MCF 10A (cell line): ENCODE data around the gene TMEM131L. TPM values are rescaled to one million over a fixed set of nuclear protein-coding genes. Genes with fewer than 3 reads are reported as not detected.
A peak's percentile ranks its signal among the peaks of the same experiment; 100 is the strongest.

Experiments used
- BruUV-seq: library from RNA; stranded (reverse); fragments of 400-500 nt; replicated peaks from 2 replicates; lab custom pipeline; 2021; lab: Mats Ljungman, UMichigan
- CTCF ChIA-PET: fragments of 300-600 bp; sonication (Branson Sonifier 250); formaldehyde crosslinking; extraction: SDS; loops from one replicate; lab custom pipeline; 2021; ENCODE audit warnings: antibody characterized with exemption, inconsistent platforms; lab: Yijun Ruan, JAX
- POLR2A ChIA-PET: fragments of 300-600, 350-650 bp; sonication (Branson Sonifier 250); formaldehyde crosslinking; extraction: SDS; loops from one replicate; lab custom pipeline; 2020; ENCODE audit warnings: antibody characterized with exemption, inconsistent platforms; lab: Yijun Ruan, JAX
- DNase-seq: peaks from one replicate; pipeline ENCODE4 v3.0.0-alpha.2; 2018; ENCODE audit not compliant: unreplicated experiment
- H3K27ac Mint-ChIP-seq: one replicate; pipeline ENCODE4 v1.8.0; 2022; ENCODE audit warnings: mild to moderate bottlenecking, low read depth, mixed read lengths; ENCODE audit not compliant: unreplicated experiment
- H3K27me3 Mint-ChIP-seq: one replicate; pipeline ENCODE4 v1.8.0; 2022; ENCODE audit warnings: mixed read lengths; ENCODE audit not compliant: insufficient read depth, unreplicated experiment
- H3K36me3 Mint-ChIP-seq: one replicate; pipeline ENCODE4 v1.8.0; 2022; ENCODE audit warnings: mild to moderate bottlenecking, moderate library complexity, mixed read lengths; ENCODE audit not compliant: insufficient read depth, unreplicated experiment
- H3K4me1 Mint-ChIP-seq: one replicate; pipeline ENCODE4 v1.8.0; 2022; ENCODE audit warnings: mixed read lengths; ENCODE audit not compliant: insufficient read depth, unreplicated experiment
- H3K4me3 Mint-ChIP-seq: one replicate; pipeline ENCODE4 v1.8.0; 2022; ENCODE audit warnings: mild to moderate bottlenecking, moderate library complexity, mixed read lengths; ENCODE audit not compliant: unreplicated experiment
- H3K9me3 Mint-ChIP-seq: one replicate; pipeline ENCODE4 v1.8.0; 2022; ENCODE audit warnings: mixed read lengths; ENCODE audit not compliant: unreplicated experiment
- CTCF ChIP-seq: fragments of 200-600 bp; IDR thresholded peaks from one replicate; pipeline ENCODE4 v1.8.0; 2022; ENCODE audit warnings: antibody characterized with exemption, mild to moderate bottlenecking; ENCODE audit not compliant: unreplicated experiment
- intact Hi-C: fragments of 100-400 bp; cut with micrococcal nuclease; formaldehyde crosslinking; loops from 2 replicates; pipeline ENCODE4 v1.14.1; 2022
- total RNA-seq: library from RNA; stranded (reverse); gene quantifications from 2 replicates; pipeline ENCODE4 v1.2.3, GENCODE V29; 2022

The TMEM131L gene
- total RNA-seq, 1 experiment from 2014 or later = 10.1 TPM

GRCh38 chr4:153611679-153612078 lies 145.5 kb downstream of the TMEM131L start:
- Mint-ChIP-seq H3K27me3 (no peaks in the 10 kb centered on the region), H3K4me3 (no peak overlapping the region), H3K9me3 (no peaks in the 10 kb centered on the region), H3K36me3 (peaks cover 27% of the 10 kb centered on the region), H3K27ac (no peak overlapping the region), H3K4me1 (peaks cover 6% of the 10 kb centered on the region)
- ChIA-PET CTCF (interaction anchor here (0.6 to 0.9 kb wide), 3 partner anchors 28 to 1204 kb away, joined by 3 read pairs; no protein-coding TSS in a partner anchor), POLR2A (no interaction called here)
- intact Hi-C loops = no loop called here
- no TSS peak for BruUV-seq
- DNase-seq = peak; percentile 13
- TF ChIP-seq CTCF = no peak

GRCh38 chr4:153612878-153613277 lies 146.7 kb downstream of the TMEM131L start:
- Mint-ChIP-seq H3K27me3 (no peaks in the 10 kb centered on the region), H3K36me3 (peaks cover 34% of the 10 kb centered on the region), H3K4me3 (no peak overlapping the region), H3K27ac (no peak overlapping the region), H3K9me3 (no peaks in the 10 kb centered on the region), H3K4me1 (peaks cover 6% of the 10 kb centered on the region)
- no peak for DNase-seq
- CTCF ChIA-PET = no interaction called here
- no peak for TF ChIP-seq CTCF
- BruUV-seq = no TSS peak
- intact Hi-C loops = no loop called here
- POLR2A ChIA-PET = no interaction called here

GRCh38 chr4:153616006-153616555 lies 149.9 kb downstream of the TMEM131L start:
- no peaks in the 10 kb centered on the region for H3K27me3 Mint-ChIP-seq
- peaks cover 31% of the 10 kb centered on the region for H3K36me3 Mint-ChIP-seq
- no peak overlapping the region for H3K27ac Mint-ChIP-seq
- POLR2A ChIA-PET = no interaction called here
- CTCF ChIA-PET = interaction anchor here (0.6 to 1.2 kb wide), 3 partner anchors 134 to 493 kb away, joined by 3 to 4 read pairs (median 3); no protein-coding TSS in a partner anchor
- intact Hi-C loops = no loop called here
- no peak for TF ChIP-seq CTCF
- no peak overlapping the region for H3K4me3 Mint-ChIP-seq
- DNase-seq = no peak
- H3K9me3 Mint-ChIP-seq = no peaks in the 10 kb centered on the region
- no TSS peak for BruUV-seq
- peaks cover 6% of the 10 kb centered on the region for H3K4me1 Mint-ChIP-seq

- Mint-ChIP-seq H3K4me1 (no peaks in the 10 kb centered on the region), H3K36me3 (peaks cover 30% of the 10 kb centered on the region), H3K27me3 (no peaks in the 10 kb centered on the region), H3K27ac (no peak overlapping the region), H3K4me3 (no peak overlapping the region), H3K9me3 (no peaks in the 10 kb centered on the region)
- ChIA-PET CTCF (interaction anchor here (0.8 to 4.3 kb wide), 2 partner anchors 15 to 24 kb away, joined by 7 to 19 read pairs; no protein-coding TSS in a partner anchor), POLR2A (no interaction called here)
- BruUV-seq = no TSS peak
- intact Hi-C loops = no loop called here
- no peak for DNase-seq
- no peak for TF ChIP-seq CTCF
Measured at GRCh38 chr4:153618833-153619232, 152.7 kb downstream of the TMEM131L start.
